ENCODE results near the gene SPATA3.
"Not testable (repeated sequence)": the region's sequence is repeated elsewhere in the genome, so short reads cannot be mapped to it uniquely, and the experiment has no call there.

SPATA3 gene

DNA sequence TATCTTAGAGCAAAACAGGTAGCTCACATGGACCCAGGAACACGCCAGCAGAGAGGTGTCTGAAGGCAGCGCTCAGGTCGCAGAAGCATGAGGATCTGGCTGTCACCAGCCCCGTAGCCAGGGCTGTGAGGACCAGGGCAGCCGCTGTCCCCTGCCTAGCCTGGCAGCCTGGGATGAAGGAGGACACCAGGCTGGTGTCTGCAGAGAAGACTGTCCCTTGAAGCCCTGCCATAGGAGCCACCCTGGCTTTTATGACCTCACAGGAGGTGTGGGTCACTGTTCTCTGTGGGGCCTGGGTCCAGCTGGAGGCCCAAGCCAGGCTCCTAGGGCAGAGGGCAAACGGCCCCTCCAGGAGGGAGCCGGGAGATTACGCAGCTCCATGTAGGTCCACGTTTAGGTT, at the start of gene SPATA3:
Gene SPATA3, plus strand, starts transcription at position 301 of the 400 bp plus-strand sequence. CDS start 113 bp downstream, outside the sequence.
- DNase-seq: no peak

DNA sequence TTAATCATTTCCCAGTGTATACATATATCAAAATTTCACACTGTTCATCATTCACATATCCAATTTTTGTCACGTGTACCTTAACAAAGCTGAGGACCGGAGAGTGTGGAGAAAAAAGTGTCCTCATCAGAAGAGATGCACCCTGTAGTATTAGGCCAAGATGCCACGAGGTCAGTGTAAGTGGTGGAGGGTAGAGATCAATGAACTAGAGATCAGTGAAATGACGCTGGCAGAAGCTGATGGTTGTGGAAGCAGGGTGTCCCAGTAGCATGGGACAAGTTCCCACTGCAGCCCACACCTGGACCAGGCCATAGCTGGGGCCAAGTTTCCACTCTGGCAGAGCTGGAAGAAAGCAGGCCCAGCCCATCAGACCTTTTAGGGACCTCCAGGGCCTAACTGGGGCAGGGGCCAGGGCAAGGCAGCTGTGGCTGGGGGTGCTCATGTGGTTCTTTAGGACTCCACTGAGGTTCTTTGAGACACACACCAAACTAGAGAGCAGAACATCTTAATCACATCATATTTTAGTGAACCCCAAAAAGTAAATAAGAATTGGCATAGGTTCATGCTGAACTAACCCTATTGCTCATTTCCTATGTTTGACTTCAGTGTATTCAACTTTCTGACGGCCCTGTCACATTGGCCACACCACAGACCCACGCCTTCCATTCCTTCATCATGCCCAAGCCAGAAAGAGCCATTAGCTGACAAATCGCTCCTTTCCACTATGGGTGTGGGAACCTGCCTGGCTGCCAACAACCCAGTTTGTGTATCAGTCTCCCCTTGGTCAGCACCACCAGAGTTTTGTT, 49.3 kb upstream of the SPATA3 start:
- no peak for DNase-seq

DNA sequence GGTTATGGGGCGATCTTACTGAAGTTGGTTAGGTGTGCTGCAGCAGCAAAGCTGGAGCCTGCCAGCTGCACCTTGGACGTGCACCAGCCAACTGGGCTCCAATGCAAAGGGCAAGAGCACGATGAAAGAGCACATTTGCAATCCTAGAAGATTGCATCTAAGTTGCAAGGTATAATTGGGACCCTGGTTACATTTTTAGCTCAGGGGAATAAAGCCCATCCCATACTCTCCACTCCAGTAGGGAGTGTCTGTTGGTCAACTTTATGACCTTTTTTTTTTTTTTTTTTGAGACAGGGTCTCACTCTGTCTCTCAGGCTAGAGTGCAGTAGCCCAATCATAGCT, 48.7 kb upstream of the SPATA3 start:
- DNase-seq: no peak

DNA sequence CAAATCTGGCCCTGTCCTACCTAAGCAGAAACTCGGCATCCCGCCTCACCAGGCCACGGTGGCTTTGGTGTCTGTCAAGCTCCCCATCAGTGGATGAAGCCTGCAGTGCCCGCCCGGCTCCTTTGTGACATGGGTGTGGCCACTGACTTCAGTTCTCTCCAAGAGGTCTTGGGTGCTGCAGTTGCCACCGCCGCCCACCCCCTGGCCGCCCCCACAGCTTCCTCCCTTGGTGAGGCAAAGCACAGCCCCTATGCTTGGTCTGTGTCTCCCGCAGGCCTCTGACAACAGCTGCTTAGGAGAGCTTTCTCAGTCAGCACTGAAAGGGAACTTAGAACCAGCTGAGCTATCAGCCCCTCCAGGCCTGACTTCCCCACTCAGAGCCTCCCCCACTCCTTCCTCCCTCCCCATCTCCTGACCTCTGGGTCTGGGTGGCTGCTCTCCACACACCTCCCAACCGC, 48.0 kb upstream of the SPATA3 start:
- no peak for DNase-seq

DNA sequence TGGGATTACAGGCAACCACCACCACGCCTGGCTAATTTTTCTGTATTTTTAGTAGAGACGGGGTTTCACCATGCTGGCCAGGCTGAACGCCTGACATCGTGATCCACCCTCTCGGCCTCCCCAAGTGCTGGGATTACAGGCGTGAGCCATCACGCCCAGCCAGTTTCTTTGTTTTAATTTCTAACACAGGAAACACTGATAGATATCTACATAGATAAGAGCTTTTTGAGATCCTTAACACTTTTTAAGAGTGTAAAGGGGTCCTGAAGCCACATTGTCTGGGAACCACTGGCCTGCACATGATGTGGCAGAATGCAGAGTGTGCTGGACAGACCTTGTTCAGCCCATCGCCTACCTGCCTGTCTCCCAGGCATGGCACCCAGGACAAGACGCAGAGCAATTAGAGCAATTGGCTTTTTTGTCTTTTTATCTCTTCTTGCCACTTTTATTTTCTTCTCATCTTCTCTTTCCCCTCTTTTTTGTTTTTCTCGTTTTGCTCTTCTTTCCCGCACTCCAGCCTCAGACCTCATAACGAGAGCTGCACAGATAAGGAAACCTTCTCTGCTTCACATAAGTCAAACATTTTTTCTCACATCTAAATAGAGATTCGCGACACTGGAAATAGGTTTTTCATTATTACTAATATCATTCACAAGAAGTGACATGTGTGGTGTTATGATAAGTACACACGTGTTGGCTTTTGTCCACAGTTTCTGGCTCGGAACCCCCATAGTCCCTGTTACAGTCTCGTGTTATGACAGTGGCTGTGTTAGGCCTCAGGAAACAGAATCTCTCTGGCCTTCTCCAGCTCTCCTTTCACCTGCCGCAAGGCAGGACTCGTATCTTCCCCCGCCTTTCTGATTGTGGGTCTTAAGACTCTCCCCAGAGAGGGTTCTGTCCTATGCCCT, 45.7 kb upstream of the SPATA3 start:
- DNase-seq: no peak

DNA sequence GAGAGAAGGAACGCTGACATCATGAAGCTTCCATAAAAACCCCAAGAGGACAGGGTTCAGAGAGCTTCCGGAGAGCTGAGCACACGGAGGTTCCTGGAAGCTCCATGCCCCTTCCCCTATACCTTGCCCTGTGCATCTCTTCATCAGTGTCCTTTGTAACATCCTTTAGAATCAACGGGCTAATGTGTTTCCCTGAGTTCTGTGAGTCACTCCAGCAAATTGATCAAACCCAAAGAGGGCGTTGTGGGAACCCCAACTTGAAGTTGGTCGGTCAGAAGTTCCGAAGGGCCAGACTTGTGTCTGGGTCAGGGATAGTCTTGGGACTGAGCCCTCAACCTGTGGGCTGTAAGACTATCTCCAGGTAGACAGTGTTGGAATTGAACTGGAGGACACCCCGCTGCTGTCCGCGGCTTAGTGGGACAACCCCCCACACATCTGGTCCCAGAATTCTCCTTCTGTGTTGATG, 45.0 kb upstream of the SPATA3 start:
- DNase-seq: no peak

DNA sequence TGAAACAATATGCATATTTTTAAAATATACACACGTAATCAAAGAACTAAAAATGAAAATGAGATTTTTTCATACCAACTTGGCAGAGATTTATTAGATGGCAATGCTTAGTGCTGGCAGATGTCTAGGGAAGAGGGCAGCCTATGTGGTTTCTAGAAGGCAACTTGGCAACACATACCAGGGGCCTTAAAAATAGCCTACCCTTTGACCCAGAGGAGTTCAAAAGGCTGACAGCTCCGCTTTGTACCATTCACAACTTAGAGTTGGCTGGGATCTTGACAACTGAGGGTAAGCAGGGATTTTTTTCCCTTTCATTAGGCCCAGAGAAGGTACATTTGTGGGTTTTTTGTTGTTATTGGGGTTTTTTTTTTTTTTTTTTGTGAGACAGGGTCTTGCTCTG, 44.5 kb upstream of the SPATA3 start:
- no peak for DNase-seq

DNA sequence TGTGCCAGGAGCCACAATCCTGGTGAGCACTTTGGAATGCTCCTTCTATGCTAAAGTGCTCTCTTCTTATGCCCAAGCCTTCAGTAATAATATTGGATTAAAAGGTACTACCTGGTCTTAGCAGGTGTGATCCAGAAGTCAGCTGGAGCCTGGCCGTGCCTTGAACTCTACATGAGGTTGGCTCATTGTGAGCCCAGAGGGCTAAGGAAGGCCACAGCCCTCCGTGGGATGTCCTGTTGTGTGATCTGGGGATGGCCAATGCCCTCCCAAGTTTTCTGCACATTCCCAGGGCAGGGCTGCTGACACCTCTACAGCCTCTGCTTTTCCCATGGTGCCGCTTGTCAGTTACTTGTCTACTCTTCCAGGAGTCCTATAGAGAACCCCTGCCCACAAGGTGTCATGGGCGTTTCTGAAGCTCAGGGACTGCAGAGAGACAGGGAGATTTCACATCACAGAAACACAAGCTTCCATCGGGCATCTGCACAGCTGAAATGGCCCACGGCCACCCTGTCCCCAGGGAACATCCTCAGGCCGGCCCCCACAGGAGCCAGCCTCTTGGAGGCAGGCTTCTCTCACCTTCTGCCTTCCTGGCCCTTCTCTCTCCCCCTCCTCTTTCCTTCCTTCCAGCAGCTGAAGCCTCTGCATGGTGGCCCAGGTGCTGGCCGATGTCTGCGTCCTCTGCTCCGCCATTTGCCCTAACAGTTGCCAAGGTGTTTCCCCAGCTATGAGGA, 43.5 kb upstream of the SPATA3 start:
- DNase-seq: no peak

DNA sequence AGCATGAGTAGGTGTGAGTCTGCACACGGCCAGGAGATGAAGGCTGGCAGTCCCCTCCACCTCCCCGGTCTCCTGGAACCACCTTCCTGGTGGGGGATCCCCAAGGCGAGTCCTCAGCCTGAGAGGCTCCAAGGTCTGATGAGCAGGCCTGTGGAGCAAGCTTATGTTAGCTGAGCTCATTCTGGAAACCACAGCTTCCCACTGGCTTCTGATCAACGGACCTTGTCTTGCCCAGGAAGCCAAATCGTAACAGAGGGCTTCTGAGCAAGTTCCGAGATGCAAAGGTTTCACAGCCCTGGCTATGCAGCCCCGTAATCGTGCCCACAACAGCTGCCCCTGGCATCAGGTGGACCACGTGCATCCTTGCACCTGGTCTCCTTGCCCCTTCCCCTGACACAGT, 42.1 kb upstream of the SPATA3 start:
- no peak for DNase-seq

DNA sequence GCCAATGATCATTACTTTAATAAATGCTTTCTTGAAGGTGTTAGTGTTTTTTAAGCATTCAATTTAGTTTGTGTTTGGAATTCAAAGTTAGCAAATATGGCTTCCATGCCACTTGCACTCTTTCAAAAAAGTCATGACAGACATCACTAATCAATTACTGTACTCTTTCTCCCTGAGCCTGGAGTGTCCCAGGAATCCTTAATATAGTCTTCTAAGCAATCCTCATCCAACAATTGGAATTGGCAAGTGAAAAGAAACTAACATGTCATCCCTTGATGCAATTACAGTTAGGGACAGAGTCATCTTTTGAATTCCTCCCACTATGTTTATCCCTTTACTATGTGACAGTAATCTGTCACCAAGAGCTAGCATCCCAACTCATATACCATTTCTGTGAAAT, 41.2 kb upstream of the SPATA3 start:
- DNase-seq: no peak

DNA sequence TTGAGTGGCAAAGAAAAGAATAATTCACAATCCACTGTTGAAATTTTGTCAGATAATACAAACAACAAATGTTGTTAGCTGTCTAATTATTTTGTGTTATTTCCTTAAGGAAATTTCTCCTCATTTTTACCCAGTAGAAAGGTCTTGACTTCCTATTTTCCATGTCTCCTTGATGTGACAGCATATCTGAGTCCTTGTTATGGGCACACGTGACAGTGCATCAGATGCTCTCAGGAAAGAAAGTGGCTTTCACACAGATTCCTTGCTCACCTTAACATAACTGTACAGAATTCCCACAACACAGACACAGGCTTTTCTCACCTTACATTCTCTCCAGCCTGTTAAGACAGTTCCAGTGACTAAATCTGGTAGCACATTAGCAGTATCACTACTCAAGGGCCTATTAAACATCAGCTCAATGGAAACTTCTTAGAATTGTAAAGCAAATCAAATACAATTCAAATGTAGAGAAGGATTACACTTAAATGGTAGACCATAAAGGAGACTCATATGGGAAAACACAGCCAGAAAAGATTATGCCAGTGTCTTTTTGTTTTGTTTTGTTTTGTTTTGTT, 40.7 kb upstream of the SPATA3 start:
- DNase-seq: no peak

DNA sequence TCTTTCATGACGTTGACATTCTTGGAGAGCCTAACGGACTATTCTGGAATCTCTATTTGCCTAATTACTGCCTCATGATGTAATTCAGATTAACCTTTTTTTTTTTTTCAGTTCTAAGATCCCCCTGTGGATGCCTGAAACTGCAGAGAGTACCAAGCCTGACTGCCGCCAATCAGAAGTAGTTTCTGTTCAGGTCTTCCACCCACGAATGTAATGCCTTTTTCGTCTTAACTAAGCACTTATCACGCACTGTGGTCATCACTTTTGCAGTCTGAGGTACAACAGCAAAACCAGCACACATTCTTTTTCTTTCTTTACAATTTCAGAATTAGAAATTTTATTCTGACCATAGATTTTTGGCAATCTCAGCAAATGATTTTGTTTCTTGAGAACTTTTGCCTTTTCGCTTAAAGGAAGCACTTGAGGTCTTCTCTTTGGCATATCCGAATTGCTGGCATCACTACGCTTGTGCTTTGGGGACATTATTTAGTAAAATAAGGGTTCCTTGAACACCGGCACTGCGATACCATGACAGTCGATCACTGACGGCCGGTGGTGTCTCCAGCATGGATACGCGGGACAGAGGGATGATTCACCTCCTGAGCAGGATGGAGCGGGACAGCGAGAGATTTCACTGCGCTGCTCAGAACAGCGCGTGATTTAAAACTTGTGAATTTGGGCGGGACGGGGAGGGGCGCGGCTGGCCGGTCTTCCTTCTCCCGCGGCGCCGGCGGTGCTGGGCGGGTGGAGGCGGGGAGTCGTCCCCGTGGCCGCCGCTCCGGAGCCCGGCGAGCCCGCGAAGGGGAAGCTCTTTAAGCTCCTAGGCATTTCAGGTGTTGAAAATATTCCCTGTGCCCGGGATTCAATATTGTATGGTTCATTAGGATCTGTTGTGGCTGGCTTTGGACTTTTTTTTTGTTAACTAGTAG, 38.8 kb upstream of the SPATA3 start:
- DNase-seq: peak; percentile 23

DNA sequence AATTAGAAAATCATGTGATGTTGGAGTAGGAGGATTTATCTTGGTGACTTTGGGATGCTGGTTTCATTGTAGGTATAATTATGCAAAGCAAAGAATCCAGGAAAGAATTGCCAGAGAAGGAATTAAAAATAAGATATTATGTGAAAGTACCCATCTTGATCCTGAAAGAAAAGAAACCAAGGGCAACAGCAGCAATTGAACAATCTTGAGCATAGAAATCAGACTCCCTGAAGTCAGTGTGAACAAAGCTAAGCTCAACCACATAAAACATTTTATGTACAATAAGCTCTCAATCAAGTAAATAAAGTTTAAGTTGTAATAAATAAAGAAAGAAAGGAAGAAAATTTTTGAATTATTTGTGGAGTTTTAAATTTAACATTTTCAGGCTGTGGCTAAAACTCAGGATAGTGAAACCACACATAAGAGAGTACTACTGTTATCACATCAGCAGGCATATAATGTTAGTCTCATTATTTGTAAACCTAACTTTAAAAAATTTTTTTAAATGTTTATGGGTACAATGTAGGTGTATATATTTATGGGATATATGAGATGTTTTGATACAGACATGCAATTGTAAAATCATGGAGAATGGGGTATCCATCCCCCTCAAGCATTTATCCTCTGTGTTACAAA, 38.0 kb upstream of the SPATA3 start:
- no peak for DNase-seq

DNA sequence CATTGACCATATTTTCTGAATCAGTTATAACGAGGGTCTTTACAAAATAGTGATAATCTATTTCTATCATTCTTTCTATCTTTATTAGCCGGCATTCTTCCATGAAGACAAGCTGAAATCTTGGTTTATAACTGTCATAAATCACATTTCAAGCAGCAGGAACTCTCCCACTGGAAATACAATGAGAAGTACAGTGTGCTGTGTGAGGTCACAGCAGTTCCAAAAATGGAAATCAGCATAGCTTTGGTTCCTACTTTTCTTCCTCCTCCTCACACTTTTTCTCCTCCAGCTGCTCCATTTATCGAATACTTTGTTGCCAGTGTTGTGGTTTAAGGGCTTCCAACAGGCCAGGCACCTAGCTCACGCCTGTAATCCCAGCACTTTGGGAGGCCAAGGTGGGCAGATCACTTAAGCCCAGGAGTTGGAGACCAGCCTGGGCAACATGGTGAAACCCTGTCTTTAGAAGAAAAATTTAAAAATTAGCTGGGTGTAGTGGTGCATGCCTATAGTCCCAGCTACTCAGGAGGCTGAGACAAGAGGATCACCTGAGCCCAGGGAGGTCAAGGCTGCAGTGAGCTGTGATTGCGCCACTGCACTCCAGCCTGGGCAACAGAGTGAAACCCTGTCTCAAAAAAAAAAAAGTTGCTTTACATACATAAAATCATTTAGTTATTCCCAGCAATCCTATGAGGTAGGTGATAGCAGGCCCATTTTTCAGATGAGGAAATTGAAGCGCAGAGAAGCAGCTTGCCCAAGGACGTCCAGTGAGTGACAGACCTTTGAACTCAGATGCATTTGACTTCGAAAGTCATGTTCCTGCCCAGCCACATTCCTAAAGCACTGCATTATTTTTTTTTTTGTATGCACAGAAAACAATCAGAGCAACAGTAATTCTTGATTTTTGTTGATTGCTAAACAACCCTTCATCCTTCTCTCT, 36.8 kb upstream of the SPATA3 start:
- DNase-seq: no peak

DNA sequence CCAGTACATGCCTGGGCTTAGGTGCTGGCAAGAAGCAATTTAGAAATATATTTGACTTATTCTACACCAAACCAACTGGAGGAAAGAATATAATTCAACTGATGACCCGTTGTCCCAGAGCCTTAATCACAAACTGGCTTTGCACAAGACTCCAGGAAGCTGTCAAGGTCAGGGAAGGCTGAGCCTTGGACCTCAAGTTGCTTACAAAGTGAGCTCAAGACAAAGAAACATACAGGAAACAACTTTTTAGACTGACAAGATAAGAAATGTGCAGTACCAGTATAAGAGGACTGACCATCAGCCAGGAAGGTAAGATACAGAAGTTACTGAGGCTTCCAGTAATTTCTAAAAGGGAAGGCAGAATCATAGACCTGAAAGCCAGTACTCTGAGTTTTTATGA, 35.9 kb upstream of the SPATA3 start:
- DNase-seq: no peak

DNA sequence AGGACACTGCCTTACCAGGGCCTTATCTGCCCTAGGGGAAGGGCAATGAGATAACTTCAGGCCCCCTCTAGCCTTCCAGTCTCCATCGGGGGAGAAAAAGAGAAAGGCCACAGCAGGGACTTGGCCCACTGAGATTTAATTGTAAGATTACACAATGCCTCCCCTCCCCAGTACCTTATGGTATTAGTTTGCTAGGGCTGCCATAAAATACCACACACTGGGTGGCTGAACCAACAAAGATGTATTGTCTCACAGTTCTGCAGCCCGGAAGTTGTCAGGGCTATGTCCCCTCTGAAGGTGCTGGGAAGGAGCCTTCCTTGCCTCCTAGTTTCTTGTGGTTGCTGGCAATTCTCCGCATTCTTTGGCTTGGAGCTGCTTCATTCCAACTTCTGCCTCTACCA, 34.8 kb upstream of the SPATA3 start:
- DNase-seq: no peak

DNA sequence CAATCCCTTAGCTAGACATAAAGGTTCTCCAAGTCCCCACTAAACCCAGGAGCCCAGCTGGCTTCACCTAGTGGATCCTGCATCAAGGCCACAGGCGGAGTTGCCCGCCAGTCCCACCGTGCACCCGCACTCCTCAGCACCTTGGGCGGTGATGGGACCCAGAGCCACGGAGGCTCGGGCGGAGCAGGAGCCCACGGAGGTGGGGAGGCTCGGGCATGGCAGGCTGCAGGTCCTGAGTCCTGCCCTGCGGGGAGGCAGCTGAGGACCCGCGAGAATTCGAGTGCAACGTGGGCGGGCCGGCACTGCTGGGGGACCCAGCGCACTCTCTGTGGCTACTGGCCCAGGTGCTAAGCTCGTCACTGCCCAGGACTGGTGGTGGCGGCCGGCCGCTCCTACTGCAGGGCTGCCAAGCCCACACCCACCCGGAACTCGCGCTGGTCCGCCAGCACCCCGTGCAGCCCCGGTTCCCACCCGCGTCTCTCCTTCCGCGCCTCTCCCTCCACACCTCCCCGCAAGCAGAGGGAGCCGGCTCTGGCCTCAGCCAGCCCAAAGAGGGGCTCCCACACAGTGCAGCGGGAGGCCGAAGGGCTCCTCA, 31.7 kb upstream of the SPATA3 start:
- no peak for DNase-seq

DNA sequence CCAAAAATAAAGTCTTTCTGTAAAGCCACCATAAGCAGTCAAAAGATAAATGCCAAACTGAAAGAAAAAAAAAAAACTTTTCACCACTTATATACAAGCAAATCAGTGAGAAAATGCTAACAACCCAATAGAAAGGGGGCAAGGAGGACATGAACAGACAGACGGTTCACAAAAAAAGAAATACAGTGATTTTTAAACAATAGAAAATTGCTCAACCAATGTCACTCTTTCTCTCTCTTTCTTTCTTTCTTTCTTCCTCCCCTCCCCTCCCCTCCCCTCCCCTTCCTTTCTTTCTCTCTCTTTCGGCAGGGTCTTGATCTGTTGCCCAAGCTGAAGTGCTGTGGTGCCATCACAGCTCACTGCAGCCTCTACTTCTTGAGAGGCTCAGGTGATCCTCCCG, 28.8 kb upstream of the SPATA3 start:
- DNase-seq: no peak

DNA sequence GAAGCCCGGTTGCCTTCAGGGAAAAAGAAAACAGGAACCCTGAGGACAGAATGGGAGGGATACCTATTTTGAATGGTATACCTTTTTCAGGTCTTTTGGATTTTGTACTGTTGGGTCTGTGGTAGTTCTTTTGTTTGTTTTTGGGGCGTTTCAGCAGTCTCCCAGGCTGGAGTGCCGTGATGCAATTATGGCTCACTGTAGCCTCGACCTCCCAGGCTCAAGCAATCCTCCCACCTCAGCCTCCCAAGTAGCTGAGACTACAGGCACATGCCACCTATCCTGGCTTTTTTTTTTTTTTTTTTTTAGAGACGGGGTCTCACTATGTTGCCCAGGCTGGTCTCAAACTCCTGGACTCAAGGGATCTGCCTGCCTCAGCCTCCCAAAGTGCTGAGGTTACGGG, 27.6 kb upstream of the SPATA3 start:
- not testable (repeated sequence) for DNase-seq
